Ishikawa (cell line): Measurements from ENCODE around the gene MDP1.

Experiments used
- EP300 ChIP-seq: IDR thresholded peaks from 2 replicates; pipeline ENCODE4 v1.6.1; 2012; ENCODE audit warnings: borderline replicate concordance
- MAX ChIP-seq: IDR thresholded peaks from 2 replicates; pipeline ENCODE4 v1.6.1; 2012
- NFIC ChIP-seq: IDR thresholded peaks from 2 replicates; pipeline ENCODE4 v1.6.1; 2012
- RAD21 ChIP-seq: IDR thresholded peaks from 2 replicates; pipeline ENCODE4 v1.6.1; 2012; ENCODE audit warnings: low read depth
- TAF1 ChIP-seq: IDR thresholded peaks from 2 replicates; pipeline ENCODE4 v1.6.1; 2012; ENCODE audit warnings: low read depth, mild to moderate bottlenecking
- TCF12 ChIP-seq: IDR thresholded peaks from 2 replicates; pipeline ENCODE4 v1.6.1; 2012; ENCODE audit warnings: low read depth
- TEAD4 ChIP-seq: IDR thresholded peaks from 2 replicates; pipeline ENCODE4 v1.6.1; 2012
- YY1 ChIP-seq: IDR thresholded peaks from 2 replicates; pipeline ENCODE4 v1.6.1; 2012; ENCODE audit warnings: low read depth

GRCh38 chr14:24178399-24179178 is 37.3 kb downstream of the MDP1 start:
- TF ChIP-seq TAF1 (no peak), YY1 (no peak), RAD21 (no peak), MAX (no peak), NFIC (no peak), TEAD4 (no peak), TCF12 (no peak), EP300 (no peak)
